GM21528 (cell line): ENCODE measurements around the gene ROBO1.

Experiments
- ATAC-seq: cut with Tn5 transposase; IDR thresholded peaks from one replicate; pipeline ENCODE4 v1.9.1; 2021; ENCODE audit warnings: mild to moderate bottlenecking, moderate library complexity; ENCODE audit not compliant: unreplicated experiment, low FRiP score

Gene ROBO1

GRCh38 chr3:79672075-79672474 lies 95.7 kb downstream of the ROBO1 start:
- ATAC-seq = no peak

- ATAC-seq = no peak
These were observed 97.6 kb downstream of the ROBO1 start for GRCh38 chr3:79670178-79670577.

- no peak for ATAC-seq
These were observed 103.3 kb downstream of the ROBO1 start for GRCh38 chr3:79664455-79664854.

- ATAC-seq = no peak
These were observed 105.9 kb downstream of the ROBO1 start for GRCh38 chr3:79661896-79662295.

- no peak for ATAC-seq
These were observed 110.7 kb downstream of the ROBO1 start for GRCh38 chr3:79657076-79657475.

GRCh38 chr3:79654019-79654418 lies 113.8 kb downstream of the ROBO1 start:
- no peak for ATAC-seq

GRCh38 chr3:79653266-79653830 lies 114.5 kb downstream of the ROBO1 start:
- ATAC-seq = no peak

GRCh38 chr3:79651536-79652065 lies 116.2 kb downstream of the ROBO1 start:
- no peak for ATAC-seq

- ATAC-seq = no peak
These were observed 127.9 kb downstream of the ROBO1 start for GRCh38 chr3:79639855-79640254.

- no peak for ATAC-seq
These were observed 131.4 kb downstream of the ROBO1 start for GRCh38 chr3:79636372-79636771.

- no peak for ATAC-seq
These were observed 135.0 kb downstream of the ROBO1 start for GRCh38 chr3:79632842-79633241.

- ATAC-seq = no peak
These were observed 148.9 kb downstream of the ROBO1 start for GRCh38 chr3:79618883-79619282.

GRCh38 chr3:79606414-79606813 lies 161.4 kb downstream of the ROBO1 start:
- ATAC-seq = no peak

GRCh38 chr3:79604681-79605080 lies 163.1 kb downstream of the ROBO1 start:
- no peak for ATAC-seq

- no peak for ATAC-seq
These were observed 165.4 kb downstream of the ROBO1 start for GRCh38 chr3:79602385-79602784.

GRCh38 chr3:79598594-79598993 lies 169.2 kb downstream of the ROBO1 start:
- no peak for ATAC-seq

GRCh38 chr3:79597709-79598108 lies 170.1 kb downstream of the ROBO1 start:
- ATAC-seq = no peak

GRCh38 chr3:79587150-79587549 lies 180.6 kb downstream of the ROBO1 start:
- no peak for ATAC-seq

- no peak for ATAC-seq
These were observed 181.6 kb downstream of the ROBO1 start for GRCh38 chr3:79586232-79586631.

GRCh38 chr3:79572930-79573329 lies 194.9 kb downstream of the ROBO1 start:
- ATAC-seq = no peak

- no peak for ATAC-seq
These were observed 198.9 kb downstream of the ROBO1 start for GRCh38 chr3:79568938-79569337.

- ATAC-seq = no peak
These were observed 203.6 kb downstream of the ROBO1 start for GRCh38 chr3:79564192-79564591.

GRCh38 chr3:79560698-79561097 lies 207.1 kb downstream of the ROBO1 start:
- no peak for ATAC-seq
